Measurements from ENCODE around the gene ZEB1.
"Not testable (repeated sequence)": the region's sequence is repeated elsewhere in the genome, so short reads cannot be mapped to it uniquely, and the experiment has no call there.

DNA sequence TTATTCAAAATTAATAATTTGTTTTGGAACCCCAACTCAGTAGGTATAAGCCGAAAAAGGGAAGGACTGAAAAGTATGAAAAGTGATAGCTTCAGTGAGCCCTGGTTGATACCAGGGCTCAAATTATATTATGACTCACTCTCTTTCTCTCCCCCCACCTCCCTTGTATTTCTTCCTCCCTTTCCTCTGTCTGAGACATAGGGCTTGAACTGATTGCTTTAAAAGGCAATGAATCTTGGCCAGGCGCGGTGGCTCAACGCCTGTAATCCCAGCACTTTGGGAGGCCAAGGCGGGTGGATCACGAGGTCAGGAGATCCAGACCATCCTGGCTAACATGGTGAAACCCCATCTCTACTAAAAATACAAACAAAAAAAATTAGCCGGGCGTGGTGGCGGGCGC, 108.3 kb downstream of the ZEB1 start:
- TF ChIP-seq, protein P1, sequence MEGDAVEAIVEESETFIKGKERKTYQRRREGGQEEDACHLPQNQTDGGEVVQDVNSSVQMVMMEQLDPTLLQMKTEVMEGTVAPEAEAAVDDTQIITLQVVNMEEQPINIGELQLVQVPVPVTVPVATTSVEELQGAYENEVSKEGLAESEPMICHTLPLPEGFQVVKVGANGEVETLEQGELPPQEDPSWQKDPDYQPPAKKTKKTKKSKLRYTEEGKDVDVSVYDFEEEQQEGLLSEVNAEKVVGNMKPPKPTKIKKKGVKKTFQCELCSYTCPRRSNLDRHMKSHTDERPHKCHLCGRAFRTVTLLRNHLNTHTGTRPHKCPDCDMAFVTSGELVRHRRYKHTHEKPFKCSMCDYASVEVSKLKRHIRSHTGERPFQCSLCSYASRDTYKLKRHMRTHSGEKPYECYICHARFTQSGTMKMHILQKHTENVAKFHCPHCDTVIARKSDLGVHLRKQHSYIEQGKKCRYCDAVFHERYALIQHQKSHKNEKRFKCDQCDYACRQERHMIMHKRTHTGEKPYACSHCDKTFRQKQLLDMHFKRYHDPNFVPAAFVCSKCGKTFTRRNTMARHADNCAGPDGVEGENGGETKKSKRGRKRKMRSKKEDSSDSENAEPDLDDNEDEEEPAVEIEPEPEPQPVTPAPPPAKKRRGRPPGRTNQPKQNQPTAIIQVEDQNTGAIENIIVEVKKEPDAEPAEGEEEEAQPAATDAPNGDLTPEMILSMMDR (IDR thresholded peaks at IDR 0.05): not testable (repeated sequence)
- TF ChIP-seq POLR2A (IDR thresholded peaks at IDR 0.05): not testable (repeated sequence)
